GM13977 (cell line): ENCODE measurements around the gene TSPAN11.
"Not testable (repeated sequence)": the region's sequence is repeated elsewhere in the genome, so short reads cannot be mapped to it uniquely, and the experiment has no call there.

Experiments
- DNase-seq: peaks from one replicate; pipeline ENCODE4 v3.0.0; 2012; ENCODE audit warnings: low spot score
- in situ Hi-C: fragments of 300-500 bp; cut with MboI; formaldehyde crosslinking; loops from one replicate; pipeline ENCODE4 v1.12.0; 2022; ENCODE audit warnings: low sequenced_read_pairs, low pct_unique_long_range_greater_than_20kb, mixed read lengths, inconsistent platforms; ENCODE audit not compliant: unreplicated experiment
- TF ChIP-seq, protein P1 (sequence below): IDR thresholded peaks from 2 replicates; pipeline ENCODE4 v1.5.1; 2012; ENCODE audit warnings: mild to moderate bottlenecking, control low read depth; ENCODE audit not compliant: insufficient read depth; ENCODE audit errors: extremely low read depth, missing control alignments

Gene TSPAN11

GRCh38 chr12:31009976-31010375 lies 83.4 kb downstream of the TSPAN11 start:
- TF ChIP-seq, protein P1, sequence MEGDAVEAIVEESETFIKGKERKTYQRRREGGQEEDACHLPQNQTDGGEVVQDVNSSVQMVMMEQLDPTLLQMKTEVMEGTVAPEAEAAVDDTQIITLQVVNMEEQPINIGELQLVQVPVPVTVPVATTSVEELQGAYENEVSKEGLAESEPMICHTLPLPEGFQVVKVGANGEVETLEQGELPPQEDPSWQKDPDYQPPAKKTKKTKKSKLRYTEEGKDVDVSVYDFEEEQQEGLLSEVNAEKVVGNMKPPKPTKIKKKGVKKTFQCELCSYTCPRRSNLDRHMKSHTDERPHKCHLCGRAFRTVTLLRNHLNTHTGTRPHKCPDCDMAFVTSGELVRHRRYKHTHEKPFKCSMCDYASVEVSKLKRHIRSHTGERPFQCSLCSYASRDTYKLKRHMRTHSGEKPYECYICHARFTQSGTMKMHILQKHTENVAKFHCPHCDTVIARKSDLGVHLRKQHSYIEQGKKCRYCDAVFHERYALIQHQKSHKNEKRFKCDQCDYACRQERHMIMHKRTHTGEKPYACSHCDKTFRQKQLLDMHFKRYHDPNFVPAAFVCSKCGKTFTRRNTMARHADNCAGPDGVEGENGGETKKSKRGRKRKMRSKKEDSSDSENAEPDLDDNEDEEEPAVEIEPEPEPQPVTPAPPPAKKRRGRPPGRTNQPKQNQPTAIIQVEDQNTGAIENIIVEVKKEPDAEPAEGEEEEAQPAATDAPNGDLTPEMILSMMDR: no peak
- DNase-seq: no peak
- in situ Hi-C loops: no loop called here

DNA sequence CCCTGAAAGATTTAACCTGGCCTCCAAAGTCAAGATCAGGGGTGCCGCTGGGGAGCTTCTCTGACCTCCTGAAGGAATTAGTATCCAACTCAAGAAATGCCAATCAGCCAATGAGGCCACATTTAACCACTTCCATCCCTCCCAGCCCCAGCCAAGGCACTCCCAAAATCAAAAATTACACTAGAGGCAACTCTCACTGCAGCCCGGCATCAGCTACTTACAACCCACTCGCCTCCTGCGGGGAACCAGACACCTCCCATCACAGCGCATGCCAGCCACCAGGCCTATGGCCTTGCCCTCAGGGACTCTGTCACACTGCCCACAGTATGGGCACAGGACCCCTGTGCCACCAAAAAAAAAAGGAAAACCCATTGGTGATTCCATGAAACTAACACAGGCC lies 84.8 kb downstream of the TSPAN11 start:
- TF ChIP-seq, protein P1: no peak
- no peak for DNase-seq
- in situ Hi-C loops: no loop called here

DNA sequence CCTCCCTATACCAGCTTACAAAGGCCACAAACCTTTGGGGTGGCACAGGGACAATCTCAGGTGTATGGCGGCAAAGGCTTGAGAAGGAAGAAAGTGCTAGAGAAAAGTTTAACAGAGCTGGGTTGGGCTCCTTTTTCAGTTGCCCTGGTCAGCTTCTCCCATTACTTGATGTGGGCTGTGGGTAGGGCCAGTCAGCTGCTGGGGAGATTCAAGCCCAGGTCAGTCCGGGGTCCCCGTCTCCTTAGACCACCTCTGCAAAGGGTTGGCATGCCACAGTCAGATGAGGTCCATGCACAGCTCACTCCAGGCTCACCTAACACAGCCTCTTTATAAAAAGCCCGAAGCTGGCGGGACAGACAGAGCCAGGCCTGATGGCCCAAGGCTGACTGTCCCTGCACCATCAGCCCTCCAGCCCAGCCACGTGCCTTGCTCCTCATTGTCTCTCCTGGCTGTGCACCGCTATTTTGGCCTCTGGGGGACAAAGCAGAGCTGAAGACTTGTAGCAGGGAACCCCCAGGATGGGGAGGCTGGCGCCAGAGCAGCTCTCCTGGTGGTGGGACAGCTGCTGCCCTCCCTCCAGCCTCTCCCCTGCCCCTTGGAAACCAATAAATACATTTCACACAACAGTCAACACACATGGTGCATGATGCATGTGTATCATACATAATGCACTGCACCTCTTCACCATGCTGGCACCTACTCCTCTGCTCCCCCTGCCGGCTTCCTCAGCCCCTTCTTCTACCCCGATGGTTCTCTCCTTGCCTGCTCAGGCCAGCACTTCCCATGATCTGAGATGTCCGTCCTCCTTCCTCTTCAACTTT lies 85.4 kb downstream of the TSPAN11 start:
- DNase-seq: no peak
- TF ChIP-seq, protein P1: peak; percentile 40
- in situ Hi-C loops: no loop called here

DNA sequence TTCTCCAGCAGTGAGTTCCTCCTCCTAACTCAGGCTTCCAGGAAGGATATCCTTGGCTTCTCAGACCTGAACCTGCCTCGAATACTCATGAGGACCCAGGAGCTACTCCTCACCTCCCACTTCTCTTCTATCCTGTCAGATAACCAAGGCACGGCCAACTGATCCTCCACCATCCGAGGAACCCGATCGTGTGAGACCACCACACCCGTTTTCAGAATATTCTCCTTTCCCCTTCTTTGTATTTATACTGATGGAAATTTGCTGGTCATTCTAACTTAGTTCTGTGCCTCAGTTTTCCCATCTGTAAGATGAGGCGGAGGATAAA lies 86.0 kb downstream of the TSPAN11 start:
- DNase-seq, in situ Hi-C loops: not testable (repeated sequence)

- in situ Hi-C loops: no loop called here
- no peak for DNase-seq
- TF ChIP-seq, protein P1: no peak
Observed at GRCh38 chr12:31015215-31015614, 88.7 kb downstream of the TSPAN11 start.

- in situ Hi-C loops: no loop called here
- TF ChIP-seq, protein P1: no peak
- no peak for DNase-seq
Observed at GRCh38 chr12:31016057-31016456, 89.5 kb downstream of the TSPAN11 start.

DNA sequence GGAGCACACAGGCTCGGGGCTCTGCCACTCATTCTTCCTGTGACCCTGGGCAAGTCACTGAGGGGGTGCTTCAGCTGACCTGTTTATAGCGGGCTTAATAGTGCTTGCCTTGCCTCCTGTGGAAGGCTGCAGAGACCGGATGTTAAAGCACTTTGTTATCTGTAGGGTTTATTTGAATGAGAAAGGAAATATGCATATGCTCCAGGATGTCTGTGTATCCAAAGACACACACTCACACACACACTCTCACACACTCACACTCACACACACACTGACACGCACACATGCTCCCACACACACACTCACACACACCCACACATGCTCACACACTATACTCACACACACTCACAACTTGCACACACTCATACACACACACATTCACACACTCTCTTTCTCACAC lies 91.0 kb downstream of the TSPAN11 start:
- TF ChIP-seq, protein P1: no peak
- DNase-seq: no peak
- in situ Hi-C loops: no loop called here
